Right ventricle myocardium inferior (tissue), 1 donor: Measurements from ENCODE around the gene MBD3L1. TPM values are rescaled to one million over a fixed set of nuclear protein-coding genes. Genes with fewer than 3 reads are reported as not detected.

Source experiments
- ATAC-seq: fragments of 200-7000 bp; cut with Tn5 transposase; one replicate; pipeline ENCODE4 v1.9.1; 2020; ENCODE audit warnings: mild to moderate bottlenecking, moderate library complexity
- DNase-seq: peaks from one replicate; pipeline ENCODE4 v3.0.0; 2021; ENCODE audit errors: missing footprints
- intact Hi-C: fragments of 100-400 bp; cut with DNase I; formaldehyde crosslinking; loops from one replicate; pipeline ENCODE4 v1.11.0; 2022
- total RNA-seq: library from RNA; stranded (reverse); fragmentation: NEBNext Ultra II Directional; extraction: Animal tissue kit (Norgen Biotek cat#: 25700); gene quantifications from one replicate; pipeline ENCODE4 v1.2.1, GENCODE V29; 2021
- donor health status: DM: no; HTN: yes; CAD: no; lungs with severe emphysema.

MBD3L1 gene
- total RNA-seq, 1 donor from 2014 or later, result not detected

GRCh38 chr19:8866344-8866743, 34.2 kb downstream of the MBD3L1 start:
- intact Hi-C loops, result no loop called here

DNA sequence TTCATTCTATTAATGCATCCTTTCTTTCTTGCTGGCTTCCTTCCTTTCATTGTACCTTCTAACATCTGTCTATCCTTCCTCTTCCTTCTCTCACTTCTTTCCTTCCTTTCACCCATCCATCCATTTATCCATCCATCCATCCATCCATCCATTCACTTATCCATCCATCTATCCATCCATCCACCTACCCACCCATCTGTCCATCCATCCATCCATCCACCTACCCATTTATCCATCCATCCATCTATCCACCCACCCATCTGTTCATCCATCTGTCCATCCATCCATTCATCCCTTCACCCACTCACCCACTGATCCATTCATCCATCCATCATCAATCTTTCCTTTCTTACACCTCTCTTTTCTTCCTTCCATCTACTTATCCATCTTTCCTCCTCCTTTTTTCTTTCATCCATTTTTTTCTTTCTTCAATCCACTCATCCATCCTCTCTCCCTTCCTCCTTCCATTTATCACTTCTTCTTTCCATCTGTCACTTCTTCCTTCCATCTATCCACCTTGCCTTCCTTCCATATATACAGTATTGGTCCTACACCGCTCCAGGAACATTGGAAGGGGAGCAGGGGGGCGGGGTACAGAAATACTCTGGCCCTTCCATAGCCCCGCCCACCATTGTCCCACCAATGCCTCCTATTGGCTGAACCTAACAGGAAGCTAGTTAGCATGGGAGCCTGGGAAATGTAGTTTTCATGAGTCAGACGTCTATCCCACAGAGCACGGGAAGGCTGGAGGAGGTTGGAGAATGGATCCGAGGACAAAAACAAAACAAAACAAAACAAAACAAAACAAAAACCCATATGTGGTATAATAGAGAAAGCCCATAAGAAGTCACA, 45.9 kb downstream of the MBD3L1 start:
- intact Hi-C loops, result no loop called here
- DNase-seq, result no peak
- ATAC-seq, result no peak

More at GRCh38 chr19:8866344-8866743, 34.2 kb downstream of the MBD3L1 start:
- ATAC-seq, result no peak
- DNase-seq, result no peak

DNA sequence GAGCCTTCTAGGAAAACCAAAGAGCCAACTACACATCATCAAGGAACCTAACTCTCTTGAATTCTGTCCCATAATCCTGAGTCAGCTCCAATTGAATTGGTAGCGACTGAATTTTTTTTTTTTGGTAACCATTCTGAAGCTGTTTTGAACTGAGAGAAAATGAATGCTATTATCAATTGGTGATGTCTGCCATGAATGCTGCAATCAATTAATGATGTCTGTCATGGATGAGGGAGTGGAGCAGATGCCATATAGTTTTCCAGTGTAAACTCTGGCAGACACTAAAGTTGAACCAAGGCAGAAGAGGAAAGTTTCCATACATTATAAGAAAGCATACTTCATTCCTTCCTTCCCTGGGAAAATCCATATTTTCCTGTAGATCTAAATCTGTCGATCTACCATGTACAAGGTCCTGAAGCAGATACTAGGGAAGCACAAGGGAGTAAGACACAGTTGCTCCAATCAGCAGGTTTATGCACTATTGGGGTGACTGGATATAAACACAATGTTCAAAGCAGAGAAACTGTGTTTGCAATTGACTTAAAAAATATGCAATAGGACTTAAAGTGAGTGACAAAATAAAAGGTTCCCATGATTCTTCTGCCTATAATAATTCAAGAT, 48.8 kb downstream of the MBD3L1 start:
- intact Hi-C loops, result no loop called here
- no peak for DNase-seq
- no peak for ATAC-seq

GRCh38 chr19:8881512-8881911, 49.3 kb downstream of the MBD3L1 start:
- no peak for ATAC-seq
- no peak for DNase-seq
- intact Hi-C loops, result no loop called here

GRCh38 chr19:8884416-8884815, 52.2 kb downstream of the MBD3L1 start:
- no peak for DNase-seq
- ATAC-seq, result no peak
- intact Hi-C loops, result no loop called here

DNA sequence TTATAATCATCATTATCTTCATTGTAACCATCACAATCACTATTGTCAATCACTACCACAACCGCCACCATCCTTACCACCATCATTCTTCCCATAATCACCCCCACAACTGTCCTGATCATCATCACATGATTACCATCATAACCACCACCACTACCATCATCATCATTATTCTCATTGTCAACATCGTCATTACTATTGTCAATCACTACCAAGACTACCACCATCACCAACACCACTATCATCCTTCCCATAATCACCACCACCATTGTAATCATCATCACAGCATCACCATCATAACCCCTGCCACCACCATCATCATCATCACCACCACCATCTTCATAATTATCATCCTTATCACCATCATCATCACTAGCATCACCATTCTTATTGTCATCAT, 55.2 kb downstream of the MBD3L1 start:
- DNase-seq (no peak), ATAC-seq (no peak)
- intact Hi-C loops, result no loop called here

GRCh38 chr19:8890260-8890659, 58.1 kb downstream of the MBD3L1 start:
- ATAC-seq (no peak), DNase-seq (no peak)
- intact Hi-C loops, result no loop called here

Other genes with a start within 250 kb of the MBD3L1 start
- 10.0 TPM for gene ADAMTS10, start 221.7 kb upstream of the MBD3L1 start, total RNA-seq
- gene NFILZ, start 201.7 kb upstream of the MBD3L1 start, total RNA-seq, result not detected
- gene ACTL9, start 133.6 kb upstream of the MBD3L1 start, total RNA-seq, result not detected
- gene OR2Z1, start 110.7 kb upstream of the MBD3L1 start, total RNA-seq, result not detected
- gene ZNF558, start 73 bp upstream of the MBD3L1 start, total RNA-seq, result 8.8 TPM
- 0.05 TPM for gene MUC16, start 178.0 kb downstream of the MBD3L1 start, total RNA-seq